Measurements from ENCODE around the gene ZNF609. TPM values are rescaled to one million over a fixed set of nuclear protein-coding genes. Genes with fewer than 3 reads are reported as not detected.

ZNF609 gene
- total and polyA plus RNA-seq, 4 donors, result 5.4 to 46.7 (median 23.6) TPM

DNA sequence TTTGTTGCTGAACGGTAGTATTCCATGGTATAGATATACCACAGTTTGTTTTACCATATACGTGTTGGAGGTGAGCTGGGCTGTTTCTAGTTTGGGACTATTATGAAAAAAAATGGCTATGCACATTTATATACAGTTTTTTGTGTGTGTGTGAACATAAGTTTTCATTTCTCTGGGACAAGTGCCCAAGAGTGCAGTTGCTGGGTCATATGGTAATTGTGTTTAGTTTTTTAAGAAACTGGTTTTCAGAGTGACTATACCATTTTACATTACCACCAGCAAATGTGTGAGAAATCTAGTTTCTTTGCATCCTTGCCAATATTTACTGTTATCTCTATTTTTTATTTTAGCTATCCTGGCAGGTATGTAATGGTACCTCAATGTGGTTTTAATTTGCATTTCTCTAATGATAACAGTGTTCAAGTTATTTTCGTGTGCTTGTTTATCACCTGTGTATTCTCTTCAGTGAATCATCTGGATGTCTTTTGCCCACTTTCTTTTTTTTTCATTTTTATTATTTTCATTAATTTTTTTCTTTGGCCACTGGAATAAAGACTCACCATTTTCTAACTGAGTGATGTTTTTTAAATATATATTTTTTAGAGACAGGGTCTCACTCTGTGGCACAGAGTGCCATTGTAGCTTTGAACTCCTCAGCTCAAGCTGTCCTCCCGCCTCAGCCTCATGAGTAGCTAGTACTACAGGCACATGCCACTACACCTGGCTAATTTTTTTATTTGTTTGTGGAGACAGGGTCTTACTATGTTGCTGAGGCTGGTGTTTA lies 75.3 kb downstream of the ZNF609 start:
- ATAC-seq (ENCODE audit: low FRiP score), result no peak
- intact Hi-C loops (cut with DNase I), result no loop called here
- Histone ChIP-seq H3K27ac (ENCODE audit: low read depth in 1 of 2, low read length in 2 of 2) (no peak overlapping the region), H3K9me3 (ENCODE audit: control insufficient read depth, low read length) (no peaks in the 10 kb centered on the region), H3K4me1 (ENCODE audit: control insufficient read depth in 1 of 2, insufficient read depth in 2 of 2, low read length in 2 of 2) (no peaks in the 10 kb centered on the region), H3K36me3 (ENCODE audit: control insufficient read depth in 1 of 2, insufficient read depth in 2 of 2, low read length in 1 of 2) (no peaks in the 10 kb centered on the region), H3K4me3 (ENCODE audit: low read length in 2 of 2) (no peak overlapping the region), H3K27me3 (ENCODE audit: control insufficient read depth in 1 of 2, insufficient read depth in 2 of 2, low read length in 1 of 2) (no peaks in the 10 kb centered on the region)
- WGBS, 2 donors, result 77 to 85% methylated on average over 4 of the region's 4 CpGs
- no peak for DNase-seq

DNA sequence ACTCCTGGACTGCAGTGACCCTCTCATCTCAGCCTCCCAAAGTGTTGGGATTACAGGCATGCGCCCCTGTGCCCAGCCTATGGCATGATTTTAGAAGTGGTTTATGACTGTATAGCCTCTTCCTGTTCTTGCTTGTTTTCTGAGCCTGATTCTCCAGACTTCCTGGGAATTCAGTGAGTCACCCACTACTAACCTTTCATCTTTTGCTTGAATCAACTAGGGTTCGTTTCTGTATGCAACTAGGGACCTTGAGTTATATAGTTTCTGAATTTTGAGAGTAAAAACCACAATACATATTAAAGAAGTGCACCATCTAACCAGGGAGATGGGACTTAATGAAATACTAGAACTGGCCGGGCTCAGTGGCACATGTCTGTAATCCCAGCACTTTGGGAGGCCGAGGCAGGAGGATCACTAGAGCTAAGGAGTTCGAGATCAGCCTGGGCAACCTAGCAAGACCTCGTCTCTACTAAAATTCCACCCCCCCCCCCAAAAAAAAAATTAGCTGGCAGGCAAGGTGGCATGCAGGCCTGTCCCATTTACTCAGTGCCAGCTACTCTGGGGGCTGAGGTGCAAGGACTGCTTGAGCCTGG lies 76.0 kb downstream of the ZNF609 start:
- intact Hi-C loops (cut with DNase I), result no loop called here
- 74 to 79% methylated on average over 6 of the region's 6 CpGs for WGBS, 2 donors
- no peak for ATAC-seq (ENCODE audit: low FRiP score)

DNA sequence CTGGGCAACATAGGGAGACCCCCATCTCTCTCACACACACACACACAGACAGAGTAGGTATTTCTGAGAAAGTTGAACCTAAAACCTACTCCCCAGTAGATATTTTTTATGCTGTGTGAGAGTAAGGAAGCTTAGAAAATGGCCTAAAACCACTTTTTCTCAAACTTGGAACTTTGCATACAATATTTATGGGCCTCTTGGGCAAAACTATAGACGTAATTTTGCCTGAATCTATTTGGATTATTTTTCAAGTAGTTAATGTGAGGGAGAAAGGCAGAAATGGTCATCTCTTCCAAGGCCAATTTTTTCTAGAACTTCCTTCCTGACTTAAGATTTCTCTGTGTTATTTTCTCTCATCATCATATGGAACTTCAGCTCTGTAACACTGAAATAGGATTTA lies 81.7 kb downstream of the ZNF609 start:
- no peaks in the 10 kb centered on the region for H3K36me3 ChIP-seq (ENCODE audit: control insufficient read depth in 1 of 2, insufficient read depth in 2 of 2, low read length in 1 of 2)
- intact Hi-C loops (cut with DNase I), result no loop called here
- ATAC-seq (ENCODE audit: low FRiP score) (no peak), DNase-seq (no peak)
- 55 to 56% methylated on average over 1 of the region's 1 CpG for WGBS, 2 donors
- no peaks in the 10 kb centered on the region for H3K27me3 ChIP-seq (ENCODE audit: control insufficient read depth in 1 of 2, insufficient read depth in 2 of 2, low read length in 1 of 2)
- no peak overlapping the region for H3K4me3 ChIP-seq (ENCODE audit: low read length in 2 of 2)
- no peaks in the 10 kb centered on the region for H3K9me3 ChIP-seq (ENCODE audit: control insufficient read depth, low read length)
- no peaks in the 10 kb centered on the region for H3K4me1 ChIP-seq (ENCODE audit: control insufficient read depth in 1 of 2, insufficient read depth in 2 of 2, low read length in 2 of 2)
- H3K27ac ChIP-seq (ENCODE audit: low read depth in 1 of 2, low read length in 2 of 2), result no peak overlapping the region

More for the DNA sequence above, 76.0 kb downstream of the ZNF609 start:
- no peaks in the 10 kb centered on the region for H3K36me3 ChIP-seq (ENCODE audit: control insufficient read depth in 1 of 2, insufficient read depth in 2 of 2, low read length in 1 of 2)
- no peaks in the 10 kb centered on the region for H3K4me1 ChIP-seq (ENCODE audit: control insufficient read depth in 1 of 2, insufficient read depth in 2 of 2, low read length in 2 of 2)
- no peaks in the 10 kb centered on the region for H3K9me3 ChIP-seq (ENCODE audit: control insufficient read depth, low read length)
- DNase-seq, result no peak
- H3K4me3 ChIP-seq (ENCODE audit: low read length in 2 of 2), result no peak overlapping the region
- no peak overlapping the region for H3K27ac ChIP-seq (ENCODE audit: low read depth in 1 of 2, low read length in 2 of 2)
- no peaks in the 10 kb centered on the region for H3K27me3 ChIP-seq (ENCODE audit: control insufficient read depth in 1 of 2, insufficient read depth in 2 of 2, low read length in 1 of 2)

DNA sequence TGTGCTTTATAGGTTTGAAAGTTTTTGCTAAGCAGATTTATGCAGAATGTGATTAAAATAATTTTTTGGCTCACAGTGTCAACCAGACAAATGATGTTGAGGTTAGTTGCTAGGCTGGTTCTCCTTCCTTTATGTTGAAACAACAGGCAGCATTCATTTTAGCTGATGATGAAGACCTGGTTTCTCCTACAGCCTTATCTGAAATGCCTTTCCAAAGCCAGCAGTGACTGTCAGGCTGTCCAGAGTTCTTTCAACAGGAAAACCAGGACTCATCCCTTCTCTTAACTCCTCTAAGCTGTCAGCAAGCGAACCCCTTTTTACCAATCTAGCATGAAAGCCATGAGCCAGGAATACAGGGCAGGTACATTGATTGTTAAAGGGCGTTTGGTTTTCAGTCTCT lies 84.1 kb downstream of the ZNF609 start:
- peaks cover 0 to 1% of the 10 kb centered on the region in 2 donors for H3K4me1 ChIP-seq (ENCODE audit: control insufficient read depth in 1 of 2, insufficient read depth in 2 of 2, low read length in 2 of 2)
- intact Hi-C loops (cut with DNase I), result no loop called here
- DNase-seq (no peak), ATAC-seq (ENCODE audit: low FRiP score) (no peak)
- H3K4me3 ChIP-seq (ENCODE audit: low read length in 2 of 2), result no peak overlapping the region
- no peaks in the 10 kb centered on the region for H3K36me3 ChIP-seq (ENCODE audit: control insufficient read depth in 1 of 2, insufficient read depth in 2 of 2, low read length in 1 of 2)
- 91 to 93% methylated on average over 2 of the region's 2 CpGs for WGBS, 2 donors
- H3K9me3 ChIP-seq (ENCODE audit: control insufficient read depth, low read length), result no peaks in the 10 kb centered on the region
- no peaks in the 10 kb centered on the region for H3K27me3 ChIP-seq (ENCODE audit: control insufficient read depth in 1 of 2, insufficient read depth in 2 of 2, low read length in 1 of 2)
- H3K27ac ChIP-seq (ENCODE audit: low read depth in 1 of 2, low read length in 2 of 2), result no peak overlapping the region

DNA sequence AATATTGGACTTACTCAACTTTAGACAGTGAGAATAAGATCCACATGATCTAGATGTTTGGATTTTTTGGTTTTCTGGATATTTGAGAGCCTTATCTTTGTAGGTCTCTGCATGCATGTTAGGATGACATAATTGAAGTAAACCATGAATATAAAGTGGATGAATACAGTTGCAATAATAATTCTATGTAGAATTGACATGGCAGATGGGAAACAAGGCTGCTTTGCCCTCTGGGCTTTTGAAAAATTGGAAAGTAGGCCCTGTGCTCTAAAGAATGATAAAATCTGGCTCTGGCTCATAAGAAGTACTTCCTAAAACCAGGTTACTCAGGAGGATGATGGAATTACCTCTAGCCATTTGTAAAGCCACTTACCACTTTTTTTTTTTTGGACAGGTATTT lies 86.9 kb downstream of the ZNF609 start:
- Histone ChIP-seq H3K4me3 (ENCODE audit: low read length in 2 of 2) (no peak overlapping the region), H3K36me3 (ENCODE audit: control insufficient read depth in 1 of 2, insufficient read depth in 2 of 2, low read length in 1 of 2) (no peaks in the 10 kb centered on the region), H3K4me1 (ENCODE audit: control insufficient read depth in 1 of 2, insufficient read depth in 2 of 2, low read length in 2 of 2) (peaks cover 0 to 1% of the 10 kb centered on the region in 2 donors), H3K27me3 (ENCODE audit: control insufficient read depth in 1 of 2, insufficient read depth in 2 of 2, low read length in 1 of 2) (no peaks in the 10 kb centered on the region), H3K9me3 (ENCODE audit: control insufficient read depth, low read length) (no peaks in the 10 kb centered on the region), H3K27ac (ENCODE audit: low read depth in 1 of 2, low read length in 2 of 2) (no peak overlapping the region)
- no peak for ATAC-seq (ENCODE audit: low FRiP score)
- intact Hi-C loops (cut with DNase I), result no loop called here
- no peak for DNase-seq

DNA sequence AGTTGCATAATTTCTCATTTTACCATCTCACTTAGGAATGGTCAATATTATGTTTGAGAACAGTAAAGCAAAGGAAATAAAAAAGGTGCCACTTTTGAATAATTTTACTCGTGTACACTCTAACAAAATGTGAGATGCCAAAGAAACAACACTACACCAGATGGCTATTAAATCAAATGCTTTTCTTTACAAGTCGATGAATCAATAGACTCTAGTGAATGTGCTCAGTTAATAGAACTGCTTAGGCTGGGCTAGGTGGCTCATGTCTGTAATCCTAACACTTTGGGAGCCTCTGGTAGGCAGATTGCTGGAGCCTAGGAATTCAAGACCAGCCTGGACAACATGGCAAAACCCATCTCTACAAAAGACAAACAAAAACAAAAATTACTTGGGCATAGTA lies 87.9 kb downstream of the ZNF609 start:
- ATAC-seq (ENCODE audit: low FRiP score), result no peak
- H3K27ac ChIP-seq (ENCODE audit: low read depth in 1 of 2, low read length in 2 of 2), result no peak overlapping the region
- intact Hi-C loops (cut with DNase I), result no loop called here
- 48 to 54% methylated on average over 2 of the region's 2 CpGs for WGBS, 2 donors
- H3K9me3 ChIP-seq (ENCODE audit: control insufficient read depth, low read length), result no peaks in the 10 kb centered on the region
- H3K4me1 ChIP-seq (ENCODE audit: control insufficient read depth in 1 of 2, insufficient read depth in 2 of 2, low read length in 2 of 2), result peaks cover 0 to 5% of the 10 kb centered on the region in 2 donors
- H3K36me3 ChIP-seq (ENCODE audit: control insufficient read depth in 1 of 2, insufficient read depth in 2 of 2, low read length in 1 of 2), result no peaks in the 10 kb centered on the region
- H3K27me3 ChIP-seq (ENCODE audit: control insufficient read depth in 1 of 2, insufficient read depth in 2 of 2, low read length in 1 of 2), result no peaks in the 10 kb centered on the region
- H3K4me3 ChIP-seq (ENCODE audit: low read length in 2 of 2), result no peak overlapping the region
- DNase-seq, result no peak

DNA sequence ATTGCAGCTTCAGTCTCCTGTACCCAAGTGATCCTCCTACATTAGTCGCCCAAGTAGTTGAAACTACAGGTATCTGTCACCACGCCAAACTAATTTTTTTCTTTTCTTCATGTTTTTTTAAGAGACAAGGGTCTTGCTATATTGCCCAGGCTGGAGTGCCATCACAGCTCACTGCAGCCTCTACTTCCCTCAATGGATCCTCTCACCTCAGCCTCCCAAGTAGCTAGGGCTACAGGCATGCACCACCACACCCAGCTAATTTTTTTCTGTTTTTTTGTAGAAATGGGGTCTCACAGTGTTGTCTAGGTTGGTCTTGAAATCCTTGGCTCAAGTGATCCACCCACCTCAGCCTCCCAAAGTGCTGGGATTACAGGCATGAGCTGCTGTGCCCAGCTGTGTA lies 89.5 kb downstream of the ZNF609 start:
- 99 to 100% methylated on average over 2 of the region's 2 CpGs for WGBS, 2 donors
- intact Hi-C loops (cut with DNase I), result no loop called here
- H3K9me3 ChIP-seq (ENCODE audit: control insufficient read depth, low read length), result no peaks in the 10 kb centered on the region
- ATAC-seq (ENCODE audit: low FRiP score) (no peak), DNase-seq (no peak)
- H3K27me3 ChIP-seq (ENCODE audit: control insufficient read depth in 1 of 2, insufficient read depth in 2 of 2, low read length in 1 of 2), result no peaks in the 10 kb centered on the region
- peaks cover 0 to 5% of the 10 kb centered on the region in 2 donors for H3K4me1 ChIP-seq (ENCODE audit: control insufficient read depth in 1 of 2, insufficient read depth in 2 of 2, low read length in 2 of 2)
- H3K36me3 ChIP-seq (ENCODE audit: control insufficient read depth in 1 of 2, insufficient read depth in 2 of 2, low read length in 1 of 2), result no peaks in the 10 kb centered on the region
- H3K4me3 ChIP-seq (ENCODE audit: low read length in 2 of 2), result no peak overlapping the region
- H3K27ac ChIP-seq (ENCODE audit: low read depth in 1 of 2, low read length in 2 of 2), result no peak overlapping the region

DNA sequence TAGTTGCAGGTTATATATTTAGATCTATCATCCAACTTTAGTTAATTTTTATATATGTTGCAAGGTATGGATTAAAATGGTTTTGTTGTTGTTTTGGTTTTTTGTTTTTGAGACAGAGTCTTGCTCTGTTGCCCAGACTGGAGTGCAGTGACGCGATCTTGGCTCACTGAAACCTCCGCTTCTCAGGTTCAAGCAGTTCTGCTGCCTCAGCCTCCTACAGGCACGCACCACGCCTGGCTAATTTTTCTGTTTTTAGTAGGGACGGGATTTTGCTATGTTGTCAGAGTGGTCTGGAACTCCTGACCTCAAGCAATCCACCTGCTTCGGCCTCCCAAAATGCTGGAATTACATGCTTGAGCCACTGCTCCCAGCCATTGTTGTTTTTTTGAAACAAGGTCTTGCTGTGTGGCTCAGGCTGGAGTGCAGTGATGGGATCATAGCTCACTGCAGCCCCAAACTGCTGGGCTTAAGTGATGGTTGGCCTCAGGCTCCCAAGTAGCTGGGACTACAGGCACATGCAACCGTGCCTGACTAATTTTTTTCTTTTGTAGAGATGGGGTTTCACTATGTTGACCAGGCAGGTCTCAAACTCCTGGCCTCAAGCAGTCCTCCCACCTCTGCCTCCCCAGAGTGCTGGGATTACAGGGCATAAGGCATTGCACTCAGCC lies 92.0 kb downstream of the ZNF609 start:
- peaks cover 0 to 5% of the 10 kb centered on the region in 2 donors for H3K4me1 ChIP-seq (ENCODE audit: control insufficient read depth in 1 of 2, insufficient read depth in 2 of 2, low read length in 2 of 2)
- WGBS, 2 donors, result 68 to 75% methylated on average over 8 of the region's 8 CpGs
- no peaks in the 10 kb centered on the region for H3K9me3 ChIP-seq (ENCODE audit: control insufficient read depth, low read length)
- H3K27ac ChIP-seq (ENCODE audit: low read depth in 1 of 2, low read length in 2 of 2), result no peak overlapping the region
- H3K4me3 ChIP-seq (ENCODE audit: low read length in 2 of 2), result no peak overlapping the region
- ATAC-seq (ENCODE audit: low FRiP score) (no peak), DNase-seq (no peak)
- intact Hi-C loops (cut with DNase I), result no loop called here
- H3K36me3 ChIP-seq (ENCODE audit: control insufficient read depth in 1 of 2, insufficient read depth in 2 of 2, low read length in 1 of 2), result no peaks in the 10 kb centered on the region
- no peaks in the 10 kb centered on the region for H3K27me3 ChIP-seq (ENCODE audit: control insufficient read depth in 1 of 2, insufficient read depth in 2 of 2, low read length in 1 of 2)
